WTC11 (cell line): ENCODE data around the gene FMOD. TPM values are rescaled to one million over a fixed set of nuclear protein-coding genes. Genes with fewer than 3 reads are reported as not detected.

Experiments
- ATAC-seq: fragments of 200-7000 bp; cut with Tn5 transposase; 2 replicates; pipeline ENCODE4 v1.10.0; 2021; ENCODE audit warnings: mild to moderate bottlenecking, moderate library complexity
- CTCF ChIA-PET: fragments of 300-600 bp; sonication (Branson Sonifier 250); formaldehyde crosslinking; loops from one replicate; lab custom pipeline; 2021; ENCODE audit warnings: antibody characterized with exemption; lab: Charles Lee
- POLR2A ChIA-PET: fragments of 350-600 bp; sonication (Branson Sonifier 250); formaldehyde crosslinking; loops from one replicate; lab custom pipeline; 2021; ENCODE audit warnings: antibody characterized with exemption; lab: Charles Lee
- DNase-seq: peaks from one replicate; pipeline ENCODE4 v3.0.0; 2021; ENCODE audit warnings: low spot score
- H3K27ac Mint-ChIP-seq: 2 replicates; pipeline ENCODE4 v1.8.0; 2021; ENCODE audit warnings: mixed read lengths
- H3K27me3 Mint-ChIP-seq: 2 replicates; pipeline ENCODE4 v1.8.0; 2021; ENCODE audit warnings: low read depth, mild to moderate bottlenecking, moderate library complexity, mixed read lengths
- H3K36me3 Mint-ChIP-seq: 2 replicates; pipeline ENCODE4 v1.8.0; 2021; ENCODE audit warnings: mixed read lengths
- H3K4me1 Mint-ChIP-seq: 2 replicates; pipeline ENCODE4 v1.8.0; 2022; ENCODE audit warnings: mixed read lengths
- H3K4me3 Mint-ChIP-seq: 2 replicates; pipeline ENCODE4 v1.8.0; 2021; ENCODE audit warnings: mild to moderate bottlenecking, moderate library complexity, mixed read lengths
- H3K9me3 Mint-ChIP-seq: 2 replicates; pipeline ENCODE4 v1.8.0; 2021; ENCODE audit warnings: mixed read lengths
- ATF3 ChIP-seq: sonication (generic); formaldehyde crosslinking; conservative IDR thresholded peaks from 2 replicates; pipeline ENCODE4 v1.8.1; 2022; ENCODE audit warnings: mild to moderate bottlenecking, missing genetic modification reagents
- CBFB ChIP-seq: sonication (generic); formaldehyde crosslinking; IDR thresholded peaks from 2 replicates; pipeline ENCODE4 v1.8.1; 2022; ENCODE audit warnings: mild to moderate bottlenecking, low read depth, missing genetic modification reagents
- CREM ChIP-seq: sonication (generic); formaldehyde crosslinking; IDR thresholded peaks from 2 replicates; pipeline ENCODE4 v1.8.1; 2022; ENCODE audit warnings: mild to moderate bottlenecking, missing genetic modification reagents, moderate library complexity
- E2F1 ChIP-seq: sonication (generic); formaldehyde crosslinking; IDR thresholded peaks from 2 replicates; pipeline ENCODE4 v1.8.0; 2022; ENCODE audit warnings: mild to moderate bottlenecking, missing genetic modification reagents
- E2F5 ChIP-seq: sonication (generic); formaldehyde crosslinking; IDR thresholded peaks from 2 replicates; pipeline ENCODE4 v1.8.1; 2022; ENCODE audit warnings: mild to moderate bottlenecking, moderate library complexity, missing genetic modification reagents
- IRF2 ChIP-seq: sonication (generic); formaldehyde crosslinking; IDR thresholded peaks from 2 replicates; pipeline ENCODE4 v1.8.0; 2022; ENCODE audit warnings: low read depth, missing genetic modification reagents, borderline replicate concordance
- JAZF1 ChIP-seq: fragments of 250-450 bp; sonication (Bioruptor Pico); IDR thresholded peaks from 2 replicates; pipeline ENCODE4 v1.9.0; 2021; ENCODE audit warnings: moderate library complexity, mild to moderate bottlenecking, inconsistent platforms
- KAT7 ChIP-seq: sonication (generic); formaldehyde crosslinking; IDR thresholded peaks from 2 replicates; pipeline ENCODE4 v1.8.1; 2023; ENCODE audit warnings: missing genetic modification reagents, mild to moderate bottlenecking, borderline replicate concordance
- NFYB ChIP-seq: sonication (generic); formaldehyde crosslinking; conservative IDR thresholded peaks from 2 replicates; pipeline ENCODE4 v1.8.0; 2022; ENCODE audit warnings: low read depth, missing genetic modification reagents
- NR1H2 ChIP-seq: sonication (generic); formaldehyde crosslinking; IDR thresholded peaks from 2 replicates; pipeline ENCODE4 v1.9.0; 2021; ENCODE audit warnings: mild to moderate bottlenecking, moderate library complexity, missing genetic modification reagents
- NR2C2 ChIP-seq: sonication (generic); formaldehyde crosslinking; IDR thresholded peaks from 2 replicates; pipeline ENCODE4 v1.8.0; 2022; ENCODE audit warnings: mild to moderate bottlenecking, missing genetic modification reagents
- SMAD3 ChIP-seq: sonication (generic); formaldehyde crosslinking; IDR thresholded peaks from 2 replicates; pipeline ENCODE4 v1.8.0; 2022; ENCODE audit warnings: missing genetic modification reagents, mild to moderate bottlenecking, borderline replicate concordance
- TEAD4 ChIP-seq: sonication (generic); formaldehyde crosslinking; IDR thresholded peaks from 2 replicates; pipeline ENCODE4 v1.8.0; 2022; ENCODE audit warnings: mild to moderate bottlenecking, missing genetic modification reagents
- USF1 ChIP-seq: sonication (generic); formaldehyde crosslinking; IDR thresholded peaks from 2 replicates; pipeline ENCODE4 v1.8.0; 2022; ENCODE audit warnings: mild to moderate bottlenecking, missing genetic modification reagents
- ZBTB21 ChIP-seq: sonication (generic); formaldehyde crosslinking; IDR thresholded peaks from 2 replicates; pipeline ENCODE4 v1.8.1; 2023; ENCODE audit warnings: mild to moderate bottlenecking, missing genetic modification reagents, borderline replicate concordance
- ZNF263 ChIP-seq: sonication (generic); formaldehyde crosslinking; IDR thresholded peaks from 2 replicates; pipeline ENCODE4 v1.8.1; 2022; ENCODE audit warnings: low read depth, mild to moderate bottlenecking, moderate library complexity, missing genetic modification reagents
- ZNF317 ChIP-seq: sonication (generic); formaldehyde crosslinking; IDR thresholded peaks from 2 replicates; pipeline ENCODE4 v1.8.1; 2023; ENCODE audit warnings: low read depth, mild to moderate bottlenecking, moderate library complexity, missing genetic modification reagents, borderline replicate concordance
- ZNF416 ChIP-seq: fragments of 250-450 bp; sonication (Bioruptor Pico); IDR thresholded peaks from 2 replicates; pipeline ENCODE4 v1.9.0; 2021; ENCODE audit warnings: mild to moderate bottlenecking, inconsistent platforms
- ZNF423 ChIP-seq: fragments of 250-450 bp; sonication (Bioruptor Pico); IDR thresholded peaks from 2 replicates; pipeline ENCODE4 v2.1.2; 2022; ENCODE audit warnings: mild to moderate bottlenecking, moderate library complexity
- ZNF671 ChIP-seq: fragments of 250-450 bp; sonication (Bioruptor Pico); IDR thresholded peaks from 2 replicates; pipeline ENCODE4 v1.8.0; 2021; ENCODE audit warnings: mild to moderate bottlenecking
- total RNA-seq: library from RNA; stranded (reverse); gene quantifications from 3 replicates; pipeline ENCODE4 v1.2.3, GENCODE V29; 2021
- TF ChIP-seq, protein P1 (sequence below): sonication (generic); formaldehyde crosslinking; IDR thresholded peaks from 2 replicates; pipeline ENCODE4 v1.8.1; 2022; ENCODE audit warnings: low read depth, mild to moderate bottlenecking, moderate library complexity, missing genetic modification reagents, borderline replicate concordance
- TF ChIP-seq, protein P2 (sequence below): fragments of 250-450 bp; sonication (Bioruptor Pico); IDR thresholded peaks from 2 replicates; pipeline ENCODE4 v2.1.2; 2022; ENCODE audit warnings: mild to moderate bottlenecking, moderate library complexity
- TF ChIP-seq, protein P3 (sequence below): sonication (generic); formaldehyde crosslinking; IDR thresholded peaks from 2 replicates; pipeline ENCODE4 v1.8.0; 2023; ENCODE audit warnings: missing genetic modification reagents, mild to moderate bottlenecking, borderline replicate concordance

FMOD gene
- total RNA-seq, 1 experiment from 2014 or later: 0.79 TPM

GRCh38 chr1:203373002-203373401 lies 22.1 kb upstream of the FMOD start:
- H3K27ac Mint-ChIP-seq: no peak overlapping the region
- H3K9me3 Mint-ChIP-seq: peaks cover 8% of the 10 kb centered on the region; the same call in 1 of the 2 replicates
- no peaks in the 10 kb centered on the region for H3K36me3 Mint-ChIP-seq
- no peaks in the 10 kb centered on the region for H3K4me1 Mint-ChIP-seq
- DNase-seq: no peak
- H3K4me3 Mint-ChIP-seq: no peak overlapping the region
- ATAC-seq: no peak
- POLR2A ChIA-PET: no interaction called here
- TF ChIP-seq ZNF416 (CRISPR knock-in tag) (no peak), ZNF317 (CRISPR knock-in tag) (no peak), NR1H2 (no peak), SMAD3 (CRISPR knock-in tag) (no peak), TEAD4 (no peak), ZBTB21 (CRISPR knock-in tag) (no peak), USF1 (CRISPR knock-in tag) (no peak), ATF3 (no peak), IRF2 (CRISPR knock-in tag) (no peak), KAT7 (CRISPR knock-in tag) (no peak), ZNF263 (CRISPR knock-in tag) (no peak), NFYB (CRISPR knock-in tag) (no peak), ZNF423 (CRISPR knock-in tag) (no peak), ZNF671 (no peak), JAZF1 (CRISPR knock-in tag) (no peak), E2F5 (CRISPR knock-in tag) (no peak)
- TF ChIP-seq, protein P1, sequence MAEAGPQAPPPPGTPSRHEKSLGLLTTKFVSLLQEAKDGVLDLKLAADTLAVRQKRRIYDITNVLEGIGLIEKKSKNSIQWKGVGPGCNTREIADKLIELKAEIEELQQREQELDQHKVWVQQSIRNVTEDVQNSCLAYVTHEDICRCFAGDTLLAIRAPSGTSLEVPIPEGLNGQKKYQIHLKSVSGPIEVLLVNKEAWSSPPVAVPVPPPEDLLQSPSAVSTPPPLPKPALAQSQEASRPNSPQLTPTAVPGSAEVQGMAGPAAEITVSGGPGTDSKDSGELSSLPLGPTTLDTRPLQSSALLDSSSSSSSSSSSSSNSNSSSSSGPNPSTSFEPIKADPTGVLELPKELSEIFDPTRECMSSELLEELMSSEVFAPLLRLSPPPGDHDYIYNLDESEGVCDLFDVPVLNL (CRISPR knock-in tag): no peak
- TF ChIP-seq, protein P2, sequence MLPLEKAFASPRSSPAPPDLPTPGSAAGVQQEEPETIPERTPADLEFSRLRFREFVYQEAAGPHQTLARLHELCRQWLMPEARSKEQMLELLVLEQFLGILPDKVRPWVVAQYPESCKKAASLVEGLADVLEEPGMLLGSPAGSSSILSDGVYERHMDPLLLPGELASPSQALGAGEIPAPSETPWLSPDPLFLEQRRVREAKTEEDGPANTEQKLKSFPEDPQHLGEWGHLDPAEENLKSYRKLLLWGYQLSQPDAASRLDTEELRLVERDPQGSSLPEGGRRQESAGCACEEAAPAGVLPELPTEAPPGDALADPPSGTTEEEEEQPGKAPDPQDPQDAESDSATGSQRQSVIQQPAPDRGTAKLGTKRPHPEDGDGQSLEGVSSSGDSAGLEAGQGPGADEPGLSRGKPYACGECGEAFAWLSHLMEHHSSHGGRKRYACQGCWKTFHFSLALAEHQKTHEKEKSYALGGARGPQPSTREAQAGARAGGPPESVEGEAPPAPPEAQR: no peak
- H3K27me3 Mint-ChIP-seq: peaks cover 5% of the 10 kb centered on the region
- CTCF ChIA-PET: no interaction called here

DNA sequence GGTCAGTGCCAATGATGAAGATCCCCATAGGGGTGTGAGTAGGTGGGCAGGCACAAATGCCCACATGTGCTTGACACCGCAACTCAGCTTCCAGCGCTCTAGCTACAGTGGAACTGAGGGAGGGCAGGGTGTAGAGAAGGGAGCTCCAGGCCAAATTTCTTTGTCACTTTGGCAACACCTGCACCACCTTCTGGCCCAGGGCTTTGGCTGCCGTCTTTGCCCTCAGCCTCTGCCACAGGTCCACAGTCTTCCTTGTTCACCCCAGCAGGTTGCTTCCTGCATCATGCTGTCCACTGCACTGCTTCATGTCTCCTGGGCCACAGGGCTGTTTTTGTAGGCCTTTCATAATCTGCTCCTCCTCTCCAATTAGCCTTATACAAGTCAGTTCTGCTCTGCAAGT lies 20.4 kb upstream of the FMOD start:
- H3K36me3 Mint-ChIP-seq: no peaks in the 10 kb centered on the region
- H3K9me3 Mint-ChIP-seq: peaks cover 2% of the 10 kb centered on the region; the same call in 1 of the 2 replicates
- no peak for TF ChIP-seq CBFB
- ChIA-PET CTCF (no interaction called here), POLR2A (no interaction called here)
- no peak overlapping the region for H3K4me3 Mint-ChIP-seq
- DNase-seq (no peak), ATAC-seq (no peak)
- peaks cover 5% of the 10 kb centered on the region for H3K27me3 Mint-ChIP-seq
- H3K4me1 Mint-ChIP-seq: no peaks in the 10 kb centered on the region
- no peak overlapping the region for H3K27ac Mint-ChIP-seq

- CTCF ChIA-PET: no interaction called here
- Mint-ChIP-seq H3K27ac (no peak overlapping the region), H3K36me3 (no peaks in the 10 kb centered on the region), H3K9me3 (no peaks in the 10 kb centered on the region), H3K27me3 (peaks cover 5% of the 10 kb centered on the region), H3K4me3 (no peak overlapping the region), H3K4me1 (no peaks in the 10 kb centered on the region)
- ATAC-seq (no peak), DNase-seq (no peak)
- POLR2A ChIA-PET: interaction anchor here (0.5 kb wide), 1 partner anchor 303 kb away, joined by 3 read pairs; no protein-coding TSS in a partner anchor
- TF ChIP-seq SMAD3 (CRISPR knock-in tag): no peak
- TF ChIP-seq E2F1: no peak
- no peak for TF ChIP-seq CREM
- no peak for TF ChIP-seq NR2C2 (CRISPR knock-in tag)
- TF ChIP-seq, protein P3, sequence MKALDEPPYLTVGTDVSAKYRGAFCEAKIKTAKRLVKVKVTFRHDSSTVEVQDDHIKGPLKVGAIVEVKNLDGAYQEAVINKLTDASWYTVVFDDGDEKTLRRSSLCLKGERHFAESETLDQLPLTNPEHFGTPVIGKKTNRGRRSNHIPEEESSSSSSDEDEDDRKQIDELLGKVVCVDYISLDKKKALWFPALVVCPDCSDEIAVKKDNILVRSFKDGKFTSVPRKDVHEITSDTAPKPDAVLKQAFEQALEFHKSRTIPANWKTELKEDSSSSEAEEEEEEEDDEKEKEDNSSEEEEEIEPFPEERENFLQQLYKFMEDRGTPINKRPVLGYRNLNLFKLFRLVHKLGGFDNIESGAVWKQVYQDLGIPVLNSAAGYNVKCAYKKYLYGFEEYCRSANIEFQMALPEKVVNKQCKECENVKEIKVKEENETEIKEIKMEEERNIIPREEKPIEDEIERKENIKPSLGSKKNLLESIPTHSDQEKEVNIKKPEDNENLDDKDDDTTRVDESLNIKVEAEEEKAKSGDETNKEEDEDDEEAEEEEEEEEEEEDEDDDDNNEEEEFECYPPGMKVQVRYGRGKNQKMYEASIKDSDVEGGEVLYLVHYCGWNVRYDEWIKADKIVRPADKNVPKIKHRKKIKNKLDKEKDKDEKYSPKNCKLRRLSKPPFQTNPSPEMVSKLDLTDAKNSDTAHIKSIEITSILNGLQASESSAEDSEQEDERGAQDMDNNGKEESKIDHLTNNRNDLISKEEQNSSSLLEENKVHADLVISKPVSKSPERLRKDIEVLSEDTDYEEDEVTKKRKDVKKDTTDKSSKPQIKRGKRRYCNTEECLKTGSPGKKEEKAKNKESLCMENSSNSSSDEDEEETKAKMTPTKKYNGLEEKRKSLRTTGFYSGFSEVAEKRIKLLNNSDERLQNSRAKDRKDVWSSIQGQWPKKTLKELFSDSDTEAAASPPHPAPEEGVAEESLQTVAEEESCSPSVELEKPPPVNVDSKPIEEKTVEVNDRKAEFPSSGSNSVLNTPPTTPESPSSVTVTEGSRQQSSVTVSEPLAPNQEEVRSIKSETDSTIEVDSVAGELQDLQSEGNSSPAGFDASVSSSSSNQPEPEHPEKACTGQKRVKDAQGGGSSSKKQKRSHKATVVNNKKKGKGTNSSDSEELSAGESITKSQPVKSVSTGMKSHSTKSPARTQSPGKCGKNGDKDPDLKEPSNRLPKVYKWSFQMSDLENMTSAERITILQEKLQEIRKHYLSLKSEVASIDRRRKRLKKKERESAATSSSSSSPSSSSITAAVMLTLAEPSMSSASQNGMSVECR (CRISPR knock-in tag): no peak
- TF ChIP-seq E2F5 (CRISPR knock-in tag): no peak
These were observed 18.7 kb upstream of the FMOD start for GRCh38 chr1:203369666-203370065.
